Endothelial cell (in vitro differentiated cells): Measurements from ENCODE around the gene RNF220. TPM values are rescaled to one million over a fixed set of nuclear protein-coding genes. Genes with fewer than 3 reads are reported as not detected.

Experiments used
- DNase-seq: peaks from one replicate; pipeline ENCODE4 v3.0.0; 2021; ENCODE audit warnings: low spot score
- H3K27ac Mint-ChIP-seq: one replicate; pipeline ENCODE4 v1.8.0; 2021; ENCODE audit warnings: mixed read lengths, inconsistent platforms; ENCODE audit not compliant: unreplicated experiment
- H3K27me3 Mint-ChIP-seq: one replicate; pipeline ENCODE4 v1.8.0; 2021; ENCODE audit warnings: mild to moderate bottlenecking, moderate library complexity, mixed read lengths, inconsistent platforms; ENCODE audit not compliant: unreplicated experiment
- H3K36me3 Mint-ChIP-seq: one replicate; pipeline ENCODE4 v1.8.0; 2021; ENCODE audit warnings: mild to moderate bottlenecking, low read depth, mixed read lengths, inconsistent platforms; ENCODE audit not compliant: unreplicated experiment
- H3K4me1 Mint-ChIP-seq: one replicate; pipeline ENCODE4 v1.8.0; 2021; ENCODE audit warnings: mild to moderate bottlenecking, mixed read lengths, inconsistent platforms; ENCODE audit not compliant: unreplicated experiment
- H3K4me3 Mint-ChIP-seq: one replicate; pipeline ENCODE4 v1.8.0; 2021; ENCODE audit warnings: mild to moderate bottlenecking, mixed read lengths, inconsistent platforms; ENCODE audit not compliant: unreplicated experiment
- H3K9me3 Mint-ChIP-seq: one replicate; pipeline ENCODE4 v1.8.0; 2021; ENCODE audit warnings: mixed read lengths, inconsistent platforms; ENCODE audit not compliant: unreplicated experiment
- total RNA-seq: library from RNA; stranded (reverse); fragmentation: NEBNext Ultra II Directional; extraction: Animal tissue kit (Norgen Biotek cat#: 25700); gene quantifications from one replicate; pipeline ENCODE4 v1.2.1, GENCODE V29; 2021; ENCODE audit not compliant: unreplicated experiment
- TF ChIP-seq, protein P1 (sequence below): fragments of 200-600 bp; sonication (generic); IDR thresholded peaks from one replicate; pipeline ENCODE4 v1.5.0; 2021; ENCODE audit warnings: antibody characterized with exemption; ENCODE audit not compliant: unreplicated experiment

The RNF220 gene
- total RNA-seq, 1 donor from 2014 or later: 87.5 TPM

DNA sequence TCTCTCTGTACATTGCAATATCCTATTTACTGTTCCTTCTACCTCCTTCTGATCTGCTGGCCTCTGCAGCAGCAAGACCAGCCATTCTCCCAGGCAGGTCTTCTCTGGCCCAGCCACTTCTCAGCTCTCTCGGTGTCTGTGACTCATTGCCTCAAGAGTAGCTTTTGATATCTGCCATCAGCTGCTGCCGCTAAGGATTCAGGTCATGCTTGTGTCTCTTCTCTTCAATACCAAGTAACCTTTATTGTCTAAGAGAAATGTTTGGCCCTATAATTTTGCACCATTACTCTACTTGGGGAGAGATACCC is 167.5 kb downstream of the RNF220 start:
- Mint-ChIP-seq H3K27ac (no peak overlapping the region), H3K9me3 (no peaks in the 10 kb centered on the region), H3K36me3 (peaks cover 6% of the 10 kb centered on the region), H3K4me1 (peaks cover 34% of the 10 kb centered on the region), H3K4me3 (no peak overlapping the region), H3K27me3 (peaks cover 6% of the 10 kb centered on the region)
- TF ChIP-seq, protein P1, sequence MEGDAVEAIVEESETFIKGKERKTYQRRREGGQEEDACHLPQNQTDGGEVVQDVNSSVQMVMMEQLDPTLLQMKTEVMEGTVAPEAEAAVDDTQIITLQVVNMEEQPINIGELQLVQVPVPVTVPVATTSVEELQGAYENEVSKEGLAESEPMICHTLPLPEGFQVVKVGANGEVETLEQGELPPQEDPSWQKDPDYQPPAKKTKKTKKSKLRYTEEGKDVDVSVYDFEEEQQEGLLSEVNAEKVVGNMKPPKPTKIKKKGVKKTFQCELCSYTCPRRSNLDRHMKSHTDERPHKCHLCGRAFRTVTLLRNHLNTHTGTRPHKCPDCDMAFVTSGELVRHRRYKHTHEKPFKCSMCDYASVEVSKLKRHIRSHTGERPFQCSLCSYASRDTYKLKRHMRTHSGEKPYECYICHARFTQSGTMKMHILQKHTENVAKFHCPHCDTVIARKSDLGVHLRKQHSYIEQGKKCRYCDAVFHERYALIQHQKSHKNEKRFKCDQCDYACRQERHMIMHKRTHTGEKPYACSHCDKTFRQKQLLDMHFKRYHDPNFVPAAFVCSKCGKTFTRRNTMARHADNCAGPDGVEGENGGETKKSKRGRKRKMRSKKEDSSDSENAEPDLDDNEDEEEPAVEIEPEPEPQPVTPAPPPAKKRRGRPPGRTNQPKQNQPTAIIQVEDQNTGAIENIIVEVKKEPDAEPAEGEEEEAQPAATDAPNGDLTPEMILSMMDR: no peak
- DNase-seq: no peak

DNA sequence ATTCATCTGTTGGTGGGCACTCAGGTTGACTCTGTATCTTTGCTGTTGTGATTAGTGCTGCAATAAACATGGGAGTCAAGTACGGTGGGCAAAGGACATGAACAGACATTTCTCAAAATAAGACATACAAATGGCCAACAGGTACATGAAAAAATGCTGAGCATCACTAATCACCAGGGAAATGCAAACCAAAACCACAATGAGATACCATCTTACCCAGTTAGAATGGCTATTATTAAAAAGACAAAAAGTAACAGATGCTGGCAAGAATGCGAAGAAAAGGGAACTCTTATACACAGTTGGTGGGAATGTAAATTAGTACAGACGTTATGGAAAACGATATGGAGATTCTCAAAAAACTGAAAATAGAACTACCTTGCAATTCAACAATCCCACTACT is 170.3 kb downstream of the RNF220 start:
- no peak overlapping the region for H3K27ac Mint-ChIP-seq
- H3K4me1 Mint-ChIP-seq: peaks cover 37% of the 10 kb centered on the region
- peaks cover 4% of the 10 kb centered on the region for H3K27me3 Mint-ChIP-seq
- DNase-seq: no peak
- no peaks in the 10 kb centered on the region for H3K36me3 Mint-ChIP-seq
- TF ChIP-seq, protein P1: no peak
- H3K4me3 Mint-ChIP-seq: no peak overlapping the region
- no peaks in the 10 kb centered on the region for H3K9me3 Mint-ChIP-seq

DNA sequence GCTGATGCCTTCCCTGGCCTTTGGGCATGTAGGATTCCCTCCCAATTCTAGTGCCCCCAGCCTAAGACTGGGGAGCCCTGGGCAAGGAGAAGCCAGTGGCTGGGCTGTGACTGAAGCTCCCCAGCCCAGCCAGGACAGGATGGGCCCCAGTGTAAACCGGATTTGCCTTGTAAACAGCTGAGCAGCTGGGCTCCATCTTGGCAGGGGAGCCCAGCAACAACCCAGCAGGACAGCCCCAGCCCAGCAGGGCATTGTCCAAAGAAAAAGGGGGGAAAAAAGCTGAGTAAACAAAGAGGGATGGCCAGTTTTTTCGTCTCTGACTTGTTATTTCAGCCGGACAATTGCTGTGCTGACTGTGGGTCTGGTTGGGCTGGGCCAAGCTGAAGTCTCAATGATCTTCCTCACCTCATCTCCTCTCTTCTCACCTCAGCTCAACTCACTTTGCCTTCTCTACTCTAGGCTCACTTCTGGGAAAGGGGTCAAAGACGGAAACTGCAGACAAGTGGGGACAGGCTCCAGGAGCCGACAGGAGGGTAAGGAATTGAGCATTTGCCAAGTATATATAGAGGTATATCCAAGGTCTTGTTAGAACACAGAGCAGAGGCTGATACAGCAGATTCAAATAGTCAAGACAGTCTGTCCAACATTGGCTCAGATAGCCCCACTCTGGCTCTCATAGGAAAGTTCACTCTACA is 171.5 kb downstream of the RNF220 start:
- DNase-seq: peak; percentile 54
- Mint-ChIP-seq H3K27me3 (peaks cover 6% of the 10 kb centered on the region), H3K9me3 (no peaks in the 10 kb centered on the region), H3K36me3 (no peaks in the 10 kb centered on the region), H3K4me3 (peak overlapping the region; percentile 19), H3K27ac (peak overlapping the region; percentile 96), H3K4me1 (peaks cover 40% of the 10 kb centered on the region)
- TF ChIP-seq, protein P1: no peak

DNA sequence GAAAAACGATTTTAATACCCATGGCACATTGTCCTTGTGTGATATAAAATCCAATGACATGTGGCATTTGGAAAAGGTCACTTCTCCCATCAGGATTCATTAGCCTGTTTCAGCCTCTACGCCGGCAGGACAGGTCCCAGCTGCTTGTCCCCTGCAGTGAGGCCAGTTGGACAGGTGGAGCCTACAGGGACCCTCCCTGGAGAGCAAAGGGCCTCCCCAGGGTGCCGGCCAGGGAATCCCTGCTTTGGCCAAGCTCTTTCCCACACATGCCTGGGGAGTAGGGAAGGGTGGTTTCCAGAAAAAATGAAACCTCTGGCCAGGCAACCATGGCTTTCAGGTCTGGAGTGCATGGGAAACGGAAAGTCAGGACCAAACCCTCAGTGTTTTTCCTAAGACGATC is 176.2 kb downstream of the RNF220 start:
- DNase-seq: no peak
- H3K36me3 Mint-ChIP-seq: no peaks in the 10 kb centered on the region
- H3K27ac Mint-ChIP-seq: no peak overlapping the region
- TF ChIP-seq, protein P1: no peak
- H3K4me1 Mint-ChIP-seq: peaks cover 22% of the 10 kb centered on the region
- peaks cover 6% of the 10 kb centered on the region for H3K27me3 Mint-ChIP-seq
- H3K4me3 Mint-ChIP-seq: no peak overlapping the region
- no peaks in the 10 kb centered on the region for H3K9me3 Mint-ChIP-seq

DNA sequence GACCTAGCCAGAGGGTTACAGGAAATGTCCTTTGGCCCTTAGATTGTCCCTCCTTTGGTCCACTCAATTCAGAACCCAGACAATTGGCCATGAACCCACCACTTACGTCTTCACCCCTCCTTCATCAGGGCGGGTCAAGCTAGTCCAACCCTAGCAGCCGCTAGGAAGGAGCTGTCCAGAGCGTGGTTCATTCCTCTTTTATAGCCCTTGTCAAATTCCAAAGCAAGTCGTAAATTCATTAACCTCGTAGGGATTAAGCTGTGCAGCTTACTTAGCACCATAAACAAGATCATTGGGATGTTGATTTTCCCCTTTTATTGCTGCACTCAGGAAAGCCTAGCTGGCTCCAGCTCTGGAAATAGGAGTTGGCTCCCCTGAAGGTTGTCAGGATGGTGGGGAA is 179.1 kb downstream of the RNF220 start:
- TF ChIP-seq, protein P1: no peak
- Mint-ChIP-seq H3K27ac (no peak overlapping the region), H3K36me3 (peaks cover 4% of the 10 kb centered on the region), H3K9me3 (no peaks in the 10 kb centered on the region), H3K4me1 (peaks cover 12% of the 10 kb centered on the region), H3K27me3 (peaks cover 6% of the 10 kb centered on the region), H3K4me3 (no peak overlapping the region)
- DNase-seq: no peak
